ENCODE data around the gene PSPC1.
"Not testable (repeated sequence)": the region's sequence is repeated elsewhere in the genome, so short reads cannot be mapped to it uniquely, and the experiment has no call there.

PSPC1 gene

DNA sequence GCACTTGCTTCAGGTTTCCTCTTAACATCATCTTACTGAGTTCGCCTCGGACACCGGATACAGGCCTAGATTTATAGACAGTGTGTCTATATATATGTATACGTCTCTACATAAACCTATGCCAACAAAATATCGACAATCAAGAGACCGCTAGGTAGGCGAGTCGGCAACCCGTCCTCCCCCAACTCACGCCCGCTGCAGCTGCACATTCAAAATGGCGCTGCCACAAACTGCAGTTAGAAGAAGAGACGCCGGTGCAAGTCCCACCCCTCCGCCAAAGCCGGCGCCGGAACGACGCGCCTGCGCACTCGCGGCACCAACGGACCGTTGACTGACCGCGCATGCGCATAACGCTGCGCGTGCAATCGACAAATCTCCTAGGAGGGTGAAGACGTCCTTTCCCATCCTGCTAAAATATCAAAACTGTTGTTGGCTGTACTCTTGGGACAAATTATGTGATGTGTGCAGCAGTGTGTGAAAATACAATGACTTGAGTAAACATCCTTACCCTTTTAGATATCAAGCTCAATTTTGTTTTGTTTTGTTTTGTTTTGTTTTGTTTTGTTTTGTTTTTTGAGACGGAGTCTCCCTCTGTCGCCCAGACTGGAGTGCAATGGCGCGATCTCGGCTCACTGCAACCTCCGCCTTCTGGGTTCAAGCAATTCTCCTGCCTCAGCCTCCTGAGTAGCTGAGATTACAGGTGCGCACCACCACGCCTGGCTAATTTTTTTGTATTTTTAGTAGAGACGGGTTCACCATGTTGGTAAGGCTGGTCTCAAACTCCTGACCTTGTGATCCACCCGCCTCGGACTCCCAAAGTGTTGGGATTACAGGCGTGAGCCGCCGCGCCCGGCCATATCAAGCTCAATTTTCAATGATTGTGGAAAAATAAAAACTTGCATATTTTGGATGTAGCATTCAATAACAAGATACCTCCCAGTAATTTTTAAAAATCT is at the start of gene PSPC1:
Gene PSPC1, minus strand, starts transcription at position 219 of the 956 bp plus-strand sequence. Its CDS starts 188 bp downstream, at position 31.
- DNase-seq (ENCODE audit: low read depth in 2 of 2): peak; percentile 88 to 94

DNA sequence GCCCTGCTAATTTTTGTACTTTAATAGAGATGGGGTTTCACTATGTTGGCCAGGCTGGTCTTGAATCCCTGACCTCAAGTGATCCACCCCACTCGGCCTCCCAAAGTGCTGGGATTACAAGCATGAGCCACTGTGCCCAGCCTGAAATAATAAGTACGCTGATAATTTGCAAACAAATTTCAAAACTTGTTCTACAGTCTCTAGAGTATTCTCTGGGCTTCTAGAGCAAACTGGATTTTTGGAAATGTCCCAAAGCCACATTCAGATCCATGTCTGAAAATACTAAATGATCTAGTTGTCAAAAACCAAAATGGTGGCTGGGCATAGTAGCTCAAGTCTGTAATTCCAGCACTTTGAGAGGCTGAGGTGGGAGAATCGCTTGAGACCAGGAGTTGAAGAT is 39.9 kb upstream of the PSPC1 start:
- no peak for DNase-seq (ENCODE audit: low read depth in 2 of 2)

DNA sequence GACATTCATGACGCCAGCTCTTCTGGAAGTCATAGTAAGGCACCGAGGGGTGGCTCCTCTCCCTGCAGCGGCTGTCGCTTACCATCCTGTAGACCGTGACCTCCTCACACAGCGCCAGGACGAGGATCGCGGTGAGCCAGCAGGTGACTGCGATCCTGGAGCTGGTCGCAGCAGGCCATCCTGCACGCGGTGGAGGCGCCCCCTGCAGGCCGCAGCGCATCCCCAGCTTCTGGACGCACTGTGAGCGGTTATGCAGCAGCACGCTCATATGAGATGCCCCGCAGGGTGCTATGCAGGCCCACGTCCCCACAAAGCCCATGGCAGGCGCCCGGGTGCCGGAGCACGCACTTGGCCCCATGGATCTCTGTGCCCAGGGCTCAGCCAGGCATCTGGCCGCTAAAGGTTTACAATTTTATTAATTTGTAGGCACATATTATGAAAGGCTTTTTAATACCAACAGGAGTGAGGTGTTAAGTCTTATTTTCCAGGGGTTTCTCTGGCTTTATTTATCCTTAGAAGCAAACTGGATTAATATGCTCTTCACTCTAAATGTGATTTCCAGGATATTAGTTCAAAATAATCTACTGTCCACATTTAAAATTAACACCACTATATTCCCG is 35.6 kb upstream of the PSPC1 start:
- DNase-seq (ENCODE audit: low read depth in 2 of 2): peak in 1 of 2 donors; percentile 7

- no peak for DNase-seq (ENCODE audit: low read depth in 2 of 2)
Measured at GRCh38 chr13:19817510-19818158, 34.9 kb upstream of the PSPC1 start.

- DNase-seq (ENCODE audit: low read depth in 2 of 2): no peak
Measured at GRCh38 chr13:19817106-19817505, 34.4 kb upstream of the PSPC1 start.

- not testable (repeated sequence) for DNase-seq (ENCODE audit: low read depth in 2 of 2)
Measured at GRCh38 chr13:19815842-19816241, 33.1 kb upstream of the PSPC1 start.

DNA sequence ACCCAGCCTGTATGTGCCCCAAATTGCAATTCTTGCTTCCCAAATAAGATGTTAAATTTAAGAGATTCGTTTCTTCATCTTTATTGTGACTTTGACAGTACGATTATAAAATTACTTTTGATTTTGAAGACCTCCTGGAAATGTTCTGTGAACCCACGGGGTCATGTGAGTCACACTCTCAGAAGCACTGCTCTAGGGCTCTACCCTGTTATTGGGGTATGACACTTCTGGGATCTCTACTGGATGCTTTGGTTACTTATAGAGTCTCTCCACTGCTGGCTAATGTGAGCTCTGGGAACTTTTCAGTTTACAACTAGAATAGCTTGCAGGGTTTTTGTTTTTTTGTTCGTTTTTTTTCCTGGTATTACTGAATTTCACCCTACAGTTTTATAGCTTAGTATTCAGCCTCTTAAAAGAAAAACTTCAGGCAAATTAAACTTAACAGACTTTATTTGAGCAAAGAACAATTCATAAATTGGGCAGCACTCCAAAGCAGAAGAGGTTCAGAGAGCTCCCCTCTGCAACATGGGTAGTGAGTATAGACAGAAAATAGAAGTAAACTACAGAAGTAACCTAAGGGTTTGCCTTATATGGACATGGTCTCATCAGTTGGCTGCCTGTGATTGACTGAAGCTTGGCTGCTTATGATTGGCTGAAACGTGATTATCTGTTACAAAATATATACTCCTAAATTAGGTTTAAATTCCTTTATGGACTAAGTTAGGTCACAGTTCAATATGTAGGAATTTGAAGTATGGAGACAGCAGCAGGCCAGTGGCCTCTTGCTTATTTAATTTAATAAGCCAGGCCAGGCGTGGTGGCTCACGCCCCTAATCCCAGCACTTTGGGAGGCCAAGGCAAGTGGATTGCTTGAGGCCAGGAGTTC is 28.5 kb upstream of the PSPC1 start:
- DNase-seq (ENCODE audit: low read depth in 2 of 2): no peak

DNA sequence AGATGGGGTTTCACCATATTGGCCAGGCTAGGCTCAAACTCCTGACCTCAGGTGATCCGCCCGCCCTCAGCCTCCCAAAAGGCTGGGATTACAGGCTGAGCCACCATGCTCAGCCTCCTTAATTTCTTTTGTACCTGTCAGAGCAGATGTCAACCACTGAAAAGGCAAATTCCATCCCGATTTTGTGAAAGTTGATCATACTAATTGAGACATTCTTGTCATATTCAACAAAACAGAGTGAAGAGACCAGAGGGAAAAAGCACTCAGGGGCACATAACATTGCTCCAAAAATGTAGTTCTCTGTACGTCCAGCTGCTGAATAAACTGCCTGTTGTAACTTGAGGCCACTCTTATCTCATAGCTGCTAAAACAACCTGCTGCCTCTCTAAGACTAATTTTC is 27.4 kb upstream of the PSPC1 start:
- DNase-seq (ENCODE audit: low read depth in 2 of 2): no peak

DNA sequence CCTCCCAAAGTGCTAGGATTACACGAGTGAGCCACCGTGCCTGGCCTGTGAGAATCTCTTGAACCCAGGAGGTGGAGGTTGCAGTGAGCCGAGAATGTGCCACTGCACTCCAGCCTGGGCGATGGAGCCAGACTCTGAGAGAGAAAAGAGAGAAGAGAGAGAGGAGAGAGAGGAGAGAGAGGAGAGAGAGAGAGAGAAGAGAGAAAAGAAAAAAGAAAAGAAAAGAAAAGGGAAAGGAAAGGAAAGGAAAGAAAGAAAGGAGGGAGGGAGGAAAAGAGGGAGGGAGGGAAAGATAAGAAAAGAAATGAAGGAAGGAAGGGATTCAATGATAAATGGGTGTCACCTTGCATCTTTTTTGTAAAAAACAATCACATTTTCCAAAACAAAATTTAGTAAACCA is 23.0 kb upstream of the PSPC1 start:
- no peak for DNase-seq (ENCODE audit: low read depth in 2 of 2)

GRCh38 chr13:19795956-19796355 is 13.2 kb upstream of the PSPC1 start:
- no peak for DNase-seq (ENCODE audit: low read depth in 2 of 2)

- no peak for DNase-seq (ENCODE audit: low read depth in 2 of 2)
Measured at GRCh38 chr13:19794631-19795030, 11.9 kb upstream of the PSPC1 start.

GRCh38 chr13:19791953-19792537 is 9.3 kb upstream of the PSPC1 start:
- DNase-seq (ENCODE audit: low read depth in 2 of 2): no peak

DNA sequence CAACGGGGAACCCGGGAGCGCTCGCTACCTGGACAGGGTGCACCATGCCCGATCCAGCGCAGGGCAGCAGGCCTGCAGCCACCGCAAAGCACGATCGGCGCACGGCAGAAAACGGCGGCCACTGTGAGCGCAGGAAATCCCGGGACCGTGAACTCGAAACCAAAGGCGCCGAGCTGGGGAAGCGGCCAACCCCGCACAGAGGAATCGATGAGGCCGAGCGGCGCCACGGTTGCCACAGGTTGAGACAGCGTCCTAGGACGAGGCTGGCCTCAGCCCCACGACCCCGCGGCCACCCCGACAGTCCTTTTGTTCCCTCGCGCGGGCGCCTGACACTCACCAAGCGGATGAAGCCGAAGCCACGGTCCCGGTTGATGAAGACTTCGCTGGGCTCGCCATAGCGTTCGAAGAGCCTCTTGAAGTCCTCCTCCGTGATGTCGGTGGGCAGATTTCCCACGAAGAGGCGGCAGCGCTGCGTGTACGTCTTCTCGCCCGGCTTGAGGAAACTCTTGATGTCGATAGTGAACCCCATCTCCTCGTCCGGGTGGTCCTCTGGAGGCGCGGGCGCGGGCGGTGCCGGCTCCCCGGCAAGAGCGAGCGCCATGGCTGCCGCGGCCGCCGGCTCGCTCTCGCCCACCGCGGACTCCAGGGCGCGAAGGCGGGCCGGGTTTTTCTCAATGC is 557 bp downstream of the PSPC1 start:
- DNase-seq (ENCODE audit: low read depth in 2 of 2): peak; percentile 5 to 46

DNA sequence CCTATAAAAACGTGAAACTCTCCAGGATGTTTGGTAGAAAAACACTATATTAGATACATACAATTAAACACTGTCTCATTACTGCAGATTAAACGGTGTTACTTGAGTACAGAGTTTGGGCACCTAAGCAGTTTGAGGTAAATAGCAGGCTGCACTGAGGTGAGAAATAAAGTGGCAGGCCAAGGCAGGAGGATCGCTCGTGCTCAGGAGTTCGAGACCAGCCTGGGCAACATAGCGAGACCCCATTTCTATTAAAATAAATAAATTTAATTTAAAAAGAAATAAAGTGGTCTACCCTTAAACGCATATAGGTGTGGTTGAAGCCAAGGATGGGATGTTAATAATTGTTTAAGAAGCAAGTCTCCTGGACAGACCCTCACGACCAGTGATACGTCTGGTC is 1.2 kb downstream of the PSPC1 start:
- DNase-seq (ENCODE audit: low read depth in 2 of 2): no peak

GRCh38 chr13:19780753-19781418 is 1.9 kb downstream of the PSPC1 start:
- DNase-seq (ENCODE audit: low read depth in 2 of 2): not testable (repeated sequence)

DNA sequence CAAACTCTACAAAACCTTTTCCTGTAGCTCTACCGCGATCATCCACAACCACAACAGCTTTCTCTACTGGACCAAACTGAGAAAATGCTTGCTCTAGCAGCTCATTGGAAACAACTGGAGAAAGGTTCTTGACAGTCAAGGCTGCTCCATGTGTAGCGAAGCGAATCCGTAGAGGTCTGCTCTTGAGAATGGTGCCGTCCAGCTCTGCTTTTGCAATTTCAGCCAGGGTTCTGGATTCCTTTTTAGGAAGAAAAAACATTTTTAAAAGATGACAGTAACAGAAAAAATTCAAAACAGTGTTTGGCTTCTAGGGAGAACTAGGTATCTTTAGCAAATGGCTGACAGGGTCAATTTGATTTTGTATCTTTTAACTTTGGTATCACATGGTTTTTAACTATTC is 10.4 kb downstream of the PSPC1 start:
- no peak for DNase-seq (ENCODE audit: low read depth in 2 of 2)

DNA sequence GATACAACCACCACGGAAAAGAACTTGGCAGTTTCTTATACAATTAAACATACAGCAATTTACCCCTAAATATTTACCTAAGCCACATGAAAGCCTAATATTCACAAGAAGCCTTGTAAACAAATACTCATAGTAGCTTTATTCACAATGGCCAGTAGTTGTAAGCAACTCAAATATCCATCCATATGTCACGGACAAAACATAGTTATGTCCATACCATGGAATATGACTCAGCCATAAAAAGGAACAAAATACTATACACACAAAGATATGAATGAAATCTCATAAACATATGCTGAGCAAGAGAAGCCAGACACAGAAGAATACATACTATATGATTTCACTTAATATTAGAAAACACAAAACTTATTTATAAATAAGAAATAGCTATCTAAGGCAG is 12.9 kb downstream of the PSPC1 start:
- no peak for DNase-seq (ENCODE audit: low read depth in 2 of 2)

GRCh38 chr13:19767966-19768365 is 14.8 kb downstream of the PSPC1 start:
- no peak for DNase-seq (ENCODE audit: low read depth in 2 of 2)

- DNase-seq (ENCODE audit: low read depth in 2 of 2): no peak
Measured at GRCh38 chr13:19766591-19766990, 16.2 kb downstream of the PSPC1 start.

DNA sequence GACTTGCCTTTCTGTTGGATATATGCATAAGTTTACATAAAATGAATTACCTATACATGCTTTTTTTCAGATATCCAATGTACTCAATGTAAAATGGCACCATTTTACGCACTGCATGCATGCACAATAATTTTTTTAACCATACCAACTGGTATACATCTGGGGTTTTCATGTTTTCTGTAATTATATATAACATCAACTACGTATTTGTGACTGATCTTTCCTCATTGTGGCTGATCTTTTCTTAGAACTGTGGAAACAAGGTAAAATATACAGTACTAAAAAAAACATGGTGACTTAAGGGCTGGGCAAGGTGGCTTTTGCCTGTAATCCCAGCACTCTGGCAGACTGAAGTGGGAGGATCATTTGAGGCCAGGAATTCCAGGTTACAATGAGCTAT is 18.5 kb downstream of the PSPC1 start:
- no peak for DNase-seq (ENCODE audit: low read depth in 2 of 2)

All from stimulated activated CD8-positive, alpha-beta memory T cell treated with anti-CD3 and anti-CD28 coated beads, Interleukin-7, amount 100 ng/mL, for 4 hours (primary cell).